ENCODE measurements around the gene TGIF1. TPM values are rescaled to one million over a fixed set of nuclear protein-coding genes. Genes with fewer than 3 reads are reported as not detected.

TGIF1 gene
- total RNA-seq, 1 donor from 2014 or later = 45.8 TPM

DNA sequence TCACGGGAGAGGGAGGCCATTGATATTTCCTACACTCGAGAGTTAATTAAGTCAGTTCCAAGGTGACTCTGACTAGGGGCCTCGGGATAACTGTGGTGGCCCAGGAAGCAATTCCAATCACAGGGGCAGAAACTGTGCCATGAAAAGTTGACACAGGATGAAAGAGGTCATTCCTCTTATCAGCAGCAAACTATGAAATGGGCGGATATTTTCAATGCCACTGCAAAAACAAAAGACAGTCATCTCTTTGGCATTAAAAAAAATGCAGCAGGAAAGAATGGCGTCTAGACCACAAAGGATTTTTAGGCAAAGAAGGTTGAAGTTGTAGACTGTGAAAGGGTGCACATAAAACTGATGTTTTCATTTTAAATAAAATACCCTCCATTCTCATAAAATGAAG, 50.0 kb downstream of the TGIF1 start:
- Histone ChIP-seq H3K36me3 (no peaks in the 10 kb centered on the region), H3K27ac (no peak overlapping the region), H3K9me3 (no peaks in the 10 kb centered on the region), H3K4me3 (no peak overlapping the region), H3K27me3 (ENCODE audit: low read depth) (peaks cover 21% of the 10 kb centered on the region), H3K4me1 (peaks cover 13% of the 10 kb centered on the region)
- intact Hi-C loops (cut with DNase I) = no loop called here
- DNase-seq (no peak), ATAC-seq (no peak)
- TF ChIP-seq, protein P1, sequence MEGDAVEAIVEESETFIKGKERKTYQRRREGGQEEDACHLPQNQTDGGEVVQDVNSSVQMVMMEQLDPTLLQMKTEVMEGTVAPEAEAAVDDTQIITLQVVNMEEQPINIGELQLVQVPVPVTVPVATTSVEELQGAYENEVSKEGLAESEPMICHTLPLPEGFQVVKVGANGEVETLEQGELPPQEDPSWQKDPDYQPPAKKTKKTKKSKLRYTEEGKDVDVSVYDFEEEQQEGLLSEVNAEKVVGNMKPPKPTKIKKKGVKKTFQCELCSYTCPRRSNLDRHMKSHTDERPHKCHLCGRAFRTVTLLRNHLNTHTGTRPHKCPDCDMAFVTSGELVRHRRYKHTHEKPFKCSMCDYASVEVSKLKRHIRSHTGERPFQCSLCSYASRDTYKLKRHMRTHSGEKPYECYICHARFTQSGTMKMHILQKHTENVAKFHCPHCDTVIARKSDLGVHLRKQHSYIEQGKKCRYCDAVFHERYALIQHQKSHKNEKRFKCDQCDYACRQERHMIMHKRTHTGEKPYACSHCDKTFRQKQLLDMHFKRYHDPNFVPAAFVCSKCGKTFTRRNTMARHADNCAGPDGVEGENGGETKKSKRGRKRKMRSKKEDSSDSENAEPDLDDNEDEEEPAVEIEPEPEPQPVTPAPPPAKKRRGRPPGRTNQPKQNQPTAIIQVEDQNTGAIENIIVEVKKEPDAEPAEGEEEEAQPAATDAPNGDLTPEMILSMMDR (IDR thresholded peaks at IDR 0.05) = no peak

DNA sequence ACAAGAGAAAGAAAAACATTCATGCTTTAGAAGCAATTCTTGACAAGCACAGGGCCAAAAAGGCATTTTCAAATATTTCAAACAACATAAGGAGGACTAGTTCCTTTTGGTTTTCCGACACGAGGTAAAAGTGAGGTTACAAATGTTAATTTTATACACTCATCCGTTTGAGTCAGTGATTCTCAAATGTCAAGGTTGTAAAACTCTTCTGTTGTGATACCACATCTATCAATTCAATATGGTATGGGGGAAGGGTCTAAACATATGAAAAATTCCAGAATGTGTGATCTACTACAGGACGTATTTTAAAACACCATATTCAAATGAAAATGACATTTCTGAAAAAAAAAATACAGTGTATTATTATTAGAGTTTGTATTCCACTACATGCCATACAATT, 52.7 kb downstream of the TGIF1 start:
- Histone ChIP-seq H3K36me3 (no peaks in the 10 kb centered on the region), H3K27me3 (ENCODE audit: low read depth) (peaks cover 21% of the 10 kb centered on the region), H3K9me3 (no peaks in the 10 kb centered on the region), H3K27ac (no peak overlapping the region), H3K4me1 (peaks cover 13% of the 10 kb centered on the region), H3K4me3 (no peak overlapping the region)
- TF ChIP-seq, protein P1 (IDR thresholded peaks at IDR 0.05) = no peak
- ATAC-seq = no peak
- no peak for DNase-seq
- intact Hi-C loops (cut with DNase I) = no loop called here

DNA sequence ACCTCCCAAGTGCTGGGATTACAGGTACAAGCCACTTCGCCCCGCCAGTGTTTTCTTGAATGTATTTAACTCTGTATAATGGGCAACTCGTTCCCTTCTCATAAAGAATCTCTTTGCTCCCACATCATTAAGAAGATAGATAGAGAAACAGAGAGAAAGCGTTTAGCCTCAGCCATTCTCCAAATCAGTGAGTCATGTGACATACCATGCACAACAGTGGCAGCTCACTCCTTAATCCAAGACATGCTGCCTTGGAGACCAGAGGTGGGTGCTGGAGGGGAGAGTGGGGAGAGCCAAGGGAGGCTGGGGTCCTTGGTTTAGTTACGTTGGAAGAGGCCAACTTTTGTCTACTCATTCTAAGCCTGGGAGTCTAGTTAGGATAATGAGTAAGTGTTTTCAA, 54.7 kb downstream of the TGIF1 start:
- Histone ChIP-seq H3K9me3 (no peaks in the 10 kb centered on the region), H3K4me3 (no peak overlapping the region), H3K27ac (no peak overlapping the region), H3K4me1 (peaks cover 4% of the 10 kb centered on the region), H3K36me3 (no peaks in the 10 kb centered on the region), H3K27me3 (ENCODE audit: low read depth) (peaks cover 17% of the 10 kb centered on the region)
- DNase-seq = no peak
- intact Hi-C loops (cut with DNase I) = no loop called here
- TF ChIP-seq, protein P1 (IDR thresholded peaks at IDR 0.05) = no peak
- ATAC-seq = no peak

DNA sequence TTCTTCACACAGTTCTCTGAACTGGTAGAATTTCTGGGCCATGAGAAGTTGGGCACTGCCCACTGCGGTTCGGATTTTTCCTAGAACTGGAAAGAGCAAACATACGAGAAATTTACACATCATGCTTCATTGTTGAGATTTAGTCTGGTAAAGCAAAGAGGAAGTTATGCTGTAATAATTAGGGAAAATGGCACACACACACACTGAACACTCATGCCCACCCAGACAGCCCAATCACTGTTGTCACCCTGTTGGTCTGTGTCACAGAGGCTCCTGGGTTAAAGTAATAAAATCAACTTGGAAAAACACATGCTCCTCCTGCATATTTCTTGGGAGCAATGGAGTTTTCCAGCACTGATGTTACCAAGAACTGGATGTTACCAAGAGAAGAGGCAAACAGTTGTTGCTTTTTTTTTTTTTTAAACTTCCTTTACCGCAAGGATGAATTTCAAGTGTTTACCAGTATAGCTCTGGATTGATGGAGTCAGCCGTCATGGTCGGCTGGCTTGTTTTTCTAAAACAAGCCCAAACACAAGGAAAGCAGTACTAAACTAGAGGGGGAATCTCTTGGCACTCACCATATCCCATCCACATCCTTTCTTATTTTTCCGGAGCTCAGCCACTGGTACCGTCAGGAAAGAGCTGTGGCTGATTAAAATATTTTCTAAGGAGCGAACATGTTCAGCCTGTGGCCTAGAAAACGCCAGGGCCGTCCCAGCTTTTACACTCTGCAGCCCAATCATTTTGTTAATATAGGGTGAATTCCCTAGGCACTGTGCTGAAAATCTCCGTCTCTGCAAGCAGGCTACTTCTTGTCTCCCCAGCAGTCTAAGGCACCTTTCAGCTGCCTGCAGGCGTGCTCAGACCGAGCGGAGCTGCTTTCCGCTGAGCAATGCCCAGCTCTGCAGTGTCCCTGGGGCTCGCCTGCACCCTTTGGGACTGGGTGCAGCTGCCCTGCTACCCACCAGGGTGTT, 58.9 kb downstream of the TGIF1 start:
- H3K4me1 ChIP-seq = no peaks in the 10 kb centered on the region
- ATAC-seq = peak; percentile 57
- no peaks in the 10 kb centered on the region for H3K27me3 ChIP-seq (ENCODE audit: low read depth)
- intact Hi-C loops (cut with DNase I) = no loop called here
- TF ChIP-seq, protein P1 (IDR thresholded peaks at IDR 0.05) = no peak
- H3K27ac ChIP-seq = no peak overlapping the region
- no peak for DNase-seq
- H3K9me3 ChIP-seq = no peaks in the 10 kb centered on the region
- H3K36me3 ChIP-seq = no peaks in the 10 kb centered on the region
- no peak overlapping the region for H3K4me3 ChIP-seq

Other genes starting within 250 kb of the TGIF1 start
- gene MYOM1, start 230.2 kb upstream of the TGIF1 start, total RNA-seq = 5.0 TPM
- gene MYL12A, start 202.4 kb upstream of the TGIF1 start, total RNA-seq = 481 TPM
- gene MYL12B, start 188.0 kb upstream of the TGIF1 start, total RNA-seq = 318 TPM